CD14-positive monocyte (primary cell): ENCODE measurements around the gene AP2B1. TPM values are rescaled to one million over a fixed set of nuclear protein-coding genes. Genes with fewer than 3 reads are reported as not detected.

Source experiments
- DNase-seq, 3 donors: peaks; one replicate each; pipeline ENCODE4 v3.0.0-alpha.2; 2011 to 2022
- H2AFZ ChIP-seq: 2 replicates; pipeline ENCODE4 v1.6.0; 2012; ENCODE audit warnings: mild to moderate bottlenecking, low read depth, low read length, inconsistent platforms; ENCODE audit not compliant: insufficient read depth, poor library complexity, severe bottlenecking
- H3K27ac ChIP-seq, 2 donors: 1 replicate in 1 of 2; 2 replicates in 1 of 2; pipeline ENCODE4 v1.5.1; 2012 to 2013; ENCODE audit warnings: low read length in 2 of 2, control low read depth in 1 of 2, inconsistent platforms in 1 of 2, low read depth in 1 of 2, mild to moderate bottlenecking in 1 of 2
- H3K27me3 ChIP-seq, 2 donors: one replicate each; pipeline versions ENCODE4 v1.6.0 to v1.6.1; 2011 to 2013; ENCODE audit warnings: low read length in 2 of 2; ENCODE audit not compliant: control insufficient read depth in 2 of 2, insufficient read depth in 2 of 2
- H3K36me3 ChIP-seq, 2 donors: replicated peaks in 1 of 2; 1 replicate in 1 of 2; 2 replicates in 1 of 2; pipeline versions ENCODE4 v1.5.1 to v1.6.1; 2012 to 2013; ENCODE audit warnings: low read length in 2 of 2, control low read depth in 1 of 2, inconsistent platforms in 1 of 2, mild to moderate bottlenecking in 1 of 2; ENCODE audit not compliant: insufficient read depth in 2 of 2, control insufficient read depth in 1 of 2
- H3K4me1 ChIP-seq, 2 donors: 1 replicate in 1 of 2; 2 replicates in 1 of 2; pipeline versions ENCODE4 v1.5.1 to v1.6.1; 2012 to 2013; ENCODE audit warnings: low read length in 2 of 2, control low read depth in 1 of 2, inconsistent platforms in 1 of 2, mild to moderate bottlenecking in 1 of 2, moderate library complexity in 1 of 2; ENCODE audit not compliant: insufficient read depth in 2 of 2, control insufficient read depth in 1 of 2
- H3K4me2 ChIP-seq: replicated peaks from 2 replicates; pipeline ENCODE3; 2012; ENCODE audit warnings: low read length, moderate library complexity, mild to moderate bottlenecking; ENCODE audit not compliant: poor library complexity, severe bottlenecking; ENCODE audit errors: extremely low read depth
- H3K4me3 ChIP-seq, 3 experiments: fragments of 200-600 bp in 1 of 3; sonication (generic) in 1 of 3; replicated peaks in 1 of 3; 1 replicate in 2 of 3; 2 replicates in 1 of 3; pipeline ENCODE4 v1.5.1; 2011 to 2013; ENCODE audit warnings: low read length in 3 of 3, mild to moderate bottlenecking in 3 of 3, control low read depth in 2 of 3, low read depth in 2 of 3, inconsistent platforms in 1 of 3, moderate library complexity in 1 of 3
- H3K79me2 ChIP-seq: 2 replicates; pipeline ENCODE4 v1.6.0; 2012; ENCODE audit warnings: mild to moderate bottlenecking, control low read depth, inconsistent platforms, low read length, moderate library complexity; ENCODE audit not compliant: insufficient read depth
- H3K9ac ChIP-seq: 2 replicates; pipeline ENCODE4 v1.6.0; 2017; ENCODE audit warnings: low read length, mild to moderate bottlenecking; ENCODE audit not compliant: insufficient read depth, poor library complexity, severe bottlenecking
- H3K9me3 ChIP-seq, 2 donors: replicated peaks in 1 of 2; 1 replicate in 1 of 2; 2 replicates in 1 of 2; pipeline versions ENCODE4 v1.5.1 to v1.6.1; 2012 to 2013; ENCODE audit warnings: low read length in 2 of 2, control low read depth in 1 of 2; ENCODE audit not compliant: control insufficient read depth in 1 of 2, insufficient read depth in 1 of 2
- H4K20me1 ChIP-seq: 2 replicates; pipeline ENCODE4 v1.6.0; 2012; ENCODE audit warnings: mild to moderate bottlenecking, low read length, control low read depth, moderate library complexity; ENCODE audit not compliant: insufficient read depth
- H3K27ac Mint-ChIP-seq, 7 donors: one replicate each; pipeline ENCODE4 v1.8.0; 2020; ENCODE audit warnings: mild to moderate bottlenecking in 7 of 7, mixed read lengths in 7 of 7, moderate library complexity in 6 of 7, inconsistent platforms in 2 of 7
- H3K27me3 Mint-ChIP-seq, 3 donors: one replicate each; pipeline ENCODE4 v1.8.0; 2021 to 2022; ENCODE audit warnings: low read depth in 3 of 3, mild to moderate bottlenecking in 3 of 3, mixed read lengths in 3 of 3, moderate library complexity in 3 of 3, inconsistent platforms in 1 of 3
- H3K36me3 Mint-ChIP-seq, 2 donors: one replicate each; pipeline ENCODE4 v1.8.0; 2020; ENCODE audit warnings: mixed read lengths in 2 of 2, inconsistent platforms in 1 of 2, mild to moderate bottlenecking in 1 of 2
- H3K4me1 Mint-ChIP-seq: one replicate; pipeline ENCODE4 v1.8.0; 2020; ENCODE audit warnings: mild to moderate bottlenecking, mixed read lengths
- H3K4me3 Mint-ChIP-seq, 2 donors: one replicate each; pipeline ENCODE4 v1.8.0; 2020; ENCODE audit warnings: mild to moderate bottlenecking in 2 of 2, mixed read lengths in 2 of 2, moderate library complexity in 1 of 2
- H3K9me3 Mint-ChIP-seq, 7 donors: one replicate each; pipeline ENCODE4 v1.8.0; 2020 to 2022; ENCODE audit warnings: mixed read lengths in 7 of 7, mild to moderate bottlenecking in 6 of 7, moderate library complexity in 6 of 7, inconsistent platforms in 2 of 7
- CTCF ChIP-seq: fragments of 200-600 bp; IDR thresholded peaks from one replicate; pipeline ENCODE4 v1.8.0; 2022; ENCODE audit warnings: antibody characterized with exemption, mild to moderate bottlenecking
- WGBS: methylation state at CpG from one replicate; pipeline ENCODE4 v1.1.5; 2013; ENCODE audit warnings: missing lambda C conversion rate; ENCODE audit not compliant: insufficient coverage; 5-methylcytosine and 5-hydroxymethylcytosine counted together
- intact Hi-C, 2 donors: fragments of 100-400 bp; cut with micrococcal nuclease; formaldehyde crosslinking; loops; one replicate each; pipeline versions ENCODE4 v1.15.0 to v1.15.1; 2023
- polyA plus RNA-seq, 3 donors: library from polyadenylated mRNA; depleted of rRNA in 1 of 3; unstranded in 2 of 3; stranded (reverse) in 1 of 3; fragments of 300-500 nt in 2 of 3; fragments of >200 nt in 1 of 3; fragmentation: Illumina TruSeq in 2 of 3; gene quantifications; 1 replicate in 2 of 3; 2 replicates in 1 of 3; pipeline ENCODE4 v1.2.3, GENCODE V29; 2012 to 2021

The AP2B1 gene
- polyA plus RNA-seq, 3 donors = 28.7 to 44.2 (median 29.4) TPM

GRCh38 chr17:35676441-35676840, 89.3 kb downstream of the AP2B1 start:
- Mint-ChIP-seq H3K9me3 (no peaks in the 10 kb centered on the region), H3K27me3 (no peaks in the 10 kb centered on the region), H3K4me1 (no peaks in the 10 kb centered on the region), H3K36me3 (peaks cover 56 to 78% of the 10 kb centered on the region in 2 donors), H3K4me3 (no peak overlapping the region), H3K27ac (no peak overlapping the region)
- DNase-seq = no peak
- H3K36me3 ChIP-seq = peaks cover 58 to 94% of the 10 kb centered on the region in 2 donors
- H4K20me1 ChIP-seq = no peaks in the 10 kb centered on the region
- 57% methylated on average over 1 of the region's 2 CpGs for WGBS
- no peaks in the 10 kb centered on the region for H3K79me2 ChIP-seq
- H3K27me3 ChIP-seq = no peaks in the 10 kb centered on the region
- no peak overlapping the region for H3K4me3 ChIP-seq
- H3K27ac ChIP-seq = no peak overlapping the region
- no peaks in the 10 kb centered on the region for H3K9me3 ChIP-seq
- no peaks in the 10 kb centered on the region for H3K4me1 ChIP-seq
- intact Hi-C loops = no loop called here
- TF ChIP-seq CTCF = no peak
- H3K4me2 ChIP-seq = no peak overlapping the region
- H3K9ac ChIP-seq = no peak overlapping the region
- no peak overlapping the region for H2AFZ ChIP-seq

- H3K79me2 ChIP-seq = no peaks in the 10 kb centered on the region
- H3K27me3 ChIP-seq = no peaks in the 10 kb centered on the region
- H3K36me3 ChIP-seq = peaks cover 49 to 91% of the 10 kb centered on the region in 2 donors
- no peak overlapping the region for H3K27ac ChIP-seq
- no peak overlapping the region for H3K4me2 ChIP-seq
- H4K20me1 ChIP-seq = no peaks in the 10 kb centered on the region
- H3K4me3 Mint-ChIP-seq = no peak overlapping the region
- no peaks in the 10 kb centered on the region for H3K9me3 ChIP-seq
- peaks cover 48 to 79% of the 10 kb centered on the region in 2 donors for H3K36me3 Mint-ChIP-seq
- H2AFZ ChIP-seq = no peak overlapping the region
- no peak overlapping the region for H3K9ac ChIP-seq
- peaks cover 0 to 2% (median 0%) of the 10 kb centered on the region in 7 donors for H3K9me3 Mint-ChIP-seq
- peak overlapping the region in 1 of 7 donors; percentile 40 for H3K27ac Mint-ChIP-seq
- H3K27me3 Mint-ChIP-seq = no peaks in the 10 kb centered on the region
- H3K4me1 ChIP-seq = peaks cover 2 to 8% of the 10 kb centered on the region in 2 donors
- TF ChIP-seq CTCF = no peak
- intact Hi-C loops = no loop called here
- WGBS = 100% methylated on average over 1 of the region's 2 CpGs
- peaks cover 6% of the 10 kb centered on the region for H3K4me1 Mint-ChIP-seq
- DNase-seq = no peak
- H3K4me3 ChIP-seq = no peak overlapping the region
Observed at GRCh38 chr17:35679007-35679682, 92.0 kb downstream of the AP2B1 start.
